Renal cortical epithelial cell (primary cell): ENCODE measurements around the gene FRMPD2. TPM values are rescaled to one million over a fixed set of nuclear protein-coding genes. Genes with fewer than 3 reads are reported as not detected.
A peak's percentile ranks its signal among the peaks of the same experiment; 100 is the strongest.
"Not testable (repeated sequence)": the region's sequence is repeated elsewhere in the genome, so short reads cannot be mapped to it uniquely, and the experiment has no call there.

Experiments
- DNase-seq: peaks from one replicate; pipeline ENCODE4 v3.0.0-alpha.2; 2011; ENCODE audit warnings: low read depth
- total RNA-seq: library from RNA; depleted of rRNA; stranded (reverse); fragments of >200 nt; gene quantifications from 2 replicates; pipeline ENCODE4 v1.2.3, GENCODE V29; 2014

The FRMPD2 gene
- total RNA-seq, 1 donor from 2014 or later = 1.9 TPM

GRCh38 chr10:48234787-48235186 is 39.7 kb downstream of the FRMPD2 start:
- DNase-seq = no peak

GRCh38 chr10:48234295-48234694 is 40.2 kb downstream of the FRMPD2 start:
- DNase-seq = no peak

GRCh38 chr10:48233559-48234005 is 40.9 kb downstream of the FRMPD2 start:
- peak; percentile 79 for DNase-seq

- DNase-seq = no peak
These were observed 41.6 kb downstream of the FRMPD2 start for GRCh38 chr10:48232717-48233447.

- DNase-seq = peak; percentile 94
These were observed 42.7 kb downstream of the FRMPD2 start for GRCh38 chr10:48231699-48232315.

- DNase-seq = peak; percentile 49
These were observed 43.3 kb downstream of the FRMPD2 start for GRCh38 chr10:48231178-48231577.

- no peak for DNase-seq
These were observed 47.3 kb downstream of the FRMPD2 start for GRCh38 chr10:48227213-48227612.

- peak; percentile 18 for DNase-seq
These were observed 49.4 kb downstream of the FRMPD2 start for GRCh38 chr10:48224979-48225560.

- DNase-seq = no peak
These were observed 50.2 kb downstream of the FRMPD2 start for GRCh38 chr10:48224296-48224695.

- no peak for DNase-seq
These were observed 52.7 kb downstream of the FRMPD2 start for GRCh38 chr10:48221814-48222213.

GRCh38 chr10:48221031-48221430 is 53.5 kb downstream of the FRMPD2 start:
- DNase-seq = not testable (repeated sequence)

GRCh38 chr10:48219194-48219593 is 55.3 kb downstream of the FRMPD2 start:
- no peak for DNase-seq

GRCh38 chr10:48216744-48217143 is 57.8 kb downstream of the FRMPD2 start:
- DNase-seq = no peak

GRCh38 chr10:48216204-48216505 is 58.3 kb downstream of the FRMPD2 start:
- no peak for DNase-seq

GRCh38 chr10:48215486-48216203 is 58.9 kb downstream of the FRMPD2 start:
- DNase-seq = peak; percentile 46

- DNase-seq = peak; percentile 63
These were observed 59.6 kb downstream of the FRMPD2 start for GRCh38 chr10:48214716-48215485.

GRCh38 chr10:48213047-48213446 is 61.4 kb downstream of the FRMPD2 start:
- no peak for DNase-seq

- no peak for DNase-seq
These were observed 62.7 kb downstream of the FRMPD2 start for GRCh38 chr10:48211777-48212176.

- no peak for DNase-seq
These were observed 63.5 kb downstream of the FRMPD2 start for GRCh38 chr10:48210966-48211365.

- DNase-seq = no peak
These were observed 64.1 kb downstream of the FRMPD2 start for GRCh38 chr10:48210391-48210790.

- DNase-seq = peak; percentile 80
These were observed 65.3 kb downstream of the FRMPD2 start for GRCh38 chr10:48209241-48209640.

- no peak for DNase-seq
These were observed 66.6 kb downstream of the FRMPD2 start for GRCh38 chr10:48207853-48208252.
